SK-N-SH (cell line): ENCODE data around the gene IFT25. TPM values are rescaled to one million over a fixed set of nuclear protein-coding genes. Genes with fewer than 3 reads are reported as not detected.
A peak's percentile ranks its signal among the peaks of the same experiment; 100 is the strongest.

Experiments used
- CTCF ChIA-PET: fragments of 300-600, 350-600 bp; formaldehyde crosslinking; extraction: SDS; loops from one replicate; lab custom pipeline; 2021; lab: Yijun Ruan, JAX
- POLR2A ChIA-PET: fragments of 350-600 bp; sonication (Branson Sonifier 250); formaldehyde crosslinking; extraction: SDS; loops from one replicate; lab custom pipeline; 2020; ENCODE audit warnings: antibody characterized with exemption, inconsistent platforms; lab: Yijun Ruan, JAX
- DNase-seq: peaks from one replicate; pipeline ENCODE4 v3.0.0; 2012
- H2AFZ ChIP-seq: fragments of 200-600 bp; sonication (generic); 2 replicates; pipeline ENCODE4 v1.8.1; 2016; ENCODE audit warnings: antibody characterized with exemption, mild to moderate bottlenecking, low read depth
- H3F3A ChIP-seq: fragments of 200-600 bp; sonication (generic); replicated peaks from 2 replicates; pipeline ENCODE3; 2016; ENCODE audit warnings: antibody characterized with exemption, mild to moderate bottlenecking; ENCODE audit not compliant: insufficient read depth
- H3K27ac ChIP-seq, 2 experiments: fragments of 200-500 bp in 1 of 2; fragments of 200-600 bp in 1 of 2; sonication (Bioruptor generic) in 1 of 2; sonication (generic), shearing (Covaris generic) in 1 of 2; 2 replicates each; pipeline versions ENCODE4 v1.5.1 to v1.6.1; 2014 to 2016; ENCODE audit warnings: low read depth in 2 of 2, inconsistent platforms in 1 of 2, low read length in 1 of 2, mild to moderate bottlenecking in 1 of 2, mixed read lengths in 1 of 2
- H3K27me3 ChIP-seq: fragments of 200-600 bp; sonication (generic), shearing (Covaris generic); 2 replicates; pipeline ENCODE4 v1.6.1; 2016; ENCODE audit warnings: mixed run types; ENCODE audit not compliant: insufficient read depth
- H3K36me3 ChIP-seq, 2 experiments: fragments of 200-500 bp in 1 of 2; fragments of 200-600 bp in 1 of 2; sonication (Bioruptor generic) in 1 of 2; sonication (generic) in 1 of 2; replicated peaks in 1 of 2; 2 replicates each; pipeline versions ENCODE3 to v1.5.1; 2014 to 2016; ENCODE audit warnings: low read length in 1 of 2, mild to moderate bottlenecking in 1 of 2; ENCODE audit not compliant: insufficient read depth in 2 of 2, control insufficient read depth in 1 of 2
- H3K4me1 ChIP-seq, 2 experiments: fragments of 200-500 bp in 1 of 2; fragments of 200-600 bp in 1 of 2; sonication (Bioruptor generic) in 1 of 2; sonication (generic), shearing (Covaris generic) in 1 of 2; 2 replicates each; pipeline versions ENCODE4 v1.5.1 to v1.6.1; 2014 to 2016; ENCODE audit warnings: low read depth in 1 of 2, low read length in 1 of 2, mixed run types in 1 of 2; ENCODE audit not compliant: insufficient read depth in 2 of 2, control insufficient read depth in 1 of 2
- H3K4me2 ChIP-seq: fragments of 200-600 bp; sonication (generic), shearing (Covaris generic); 2 replicates; pipeline ENCODE4 v1.6.1; 2017; ENCODE audit warnings: mixed run types
- H3K4me3 ChIP-seq, 2 experiments: fragments of 200-500 bp in 1 of 2; fragments of 200-600 bp in 1 of 2; sonication (Bioruptor generic) in 1 of 2; sonication (generic), shearing (Covaris generic) in 1 of 2; 2 replicates each; pipeline versions ENCODE4 v1.5.1 to v1.8.1; 2014 to 2016; ENCODE audit warnings: low read depth in 2 of 2, inconsistent platforms in 1 of 2, low read length in 1 of 2, mild to moderate bottlenecking in 1 of 2, mixed read lengths in 1 of 2, moderate library complexity in 1 of 2
- H3K79me2 ChIP-seq: fragments of 200-600 bp; sonication (generic); 2 replicates; pipeline ENCODE4 v1.8.1; 2017; ENCODE audit warnings: mild to moderate bottlenecking; ENCODE audit not compliant: insufficient read depth
- H3K9ac ChIP-seq: fragments of 200-600 bp; sonication (generic); 2 replicates; pipeline ENCODE4 v1.6.1; 2017; ENCODE audit warnings: mixed run types
- H3K9me2 ChIP-seq: fragments of 200-600 bp; sonication (generic); 2 replicates; pipeline ENCODE4 v1.6.1; 2017; ENCODE audit warnings: mixed run types
- H3K9me3 ChIP-seq: fragments of 200-600 bp; sonication (generic); 2 replicates; pipeline ENCODE4 v1.6.1; 2017; ENCODE audit warnings: mixed run types, mild to moderate bottlenecking, moderate library complexity
- H4K20me1 ChIP-seq: fragments of 200-600 bp; sonication (generic); 2 replicates; pipeline ENCODE4 v1.6.1; 2017; ENCODE audit warnings: mild to moderate bottlenecking, mixed run types; ENCODE audit not compliant: insufficient read depth
- CHD2 ChIP-seq: fragments of 150-350 bp; IDR thresholded peaks from 2 replicates; pipeline ENCODE4 v1.6.1; 2018; ENCODE audit warnings: low read length; ENCODE audit not compliant: partially characterized antibody
- EP300 ChIP-seq, 2 experiments: IDR thresholded peaks; 2 replicates each; pipeline versions ENCODE4 v1.4.0 to v1.6.1; 2012; ENCODE audit warnings: borderline replicate concordance in 1 of 2, low read depth in 1 of 2, low read length in 1 of 2
- NFIC ChIP-seq: IDR thresholded peaks from 2 replicates; pipeline ENCODE4 v1.4.0; 2012; ENCODE audit warnings: borderline replicate concordance
- RFX5 ChIP-seq: IDR thresholded peaks from 2 replicates; pipeline ENCODE4 v1.6.1; 2012; ENCODE audit warnings: mild to moderate bottlenecking, improper control_type of control experiment, low read length
- SIN3A ChIP-seq: IDR thresholded peaks from 2 replicates; pipeline ENCODE4 v1.6.1; 2012; ENCODE audit warnings: low read depth, mild to moderate bottlenecking, low read length, moderate library complexity, borderline replicate concordance
- SMC3 ChIP-seq: IDR thresholded peaks from 2 replicates; pipeline ENCODE4 v1.6.1; 2012; ENCODE audit warnings: low read depth, low read length, improper control_type of control experiment
- YY1 ChIP-seq: IDR thresholded peaks from 2 replicates; pipeline ENCODE4 v1.4.0; 2012; ENCODE audit warnings: low read depth, mild to moderate bottlenecking
- WGBS: methylation state at CpG from one replicate; pipeline ENCODE4 v1.1.6; 2017; ENCODE audit warnings: low lambda C conversion rate; 5-methylcytosine and 5-hydroxymethylcytosine counted together
- polyA plus RNA-seq, 3 experiments: library from polyadenylated mRNA; depleted of rRNA; stranded (reverse); fragments of >200 nt; gene quantifications; 2 replicates each; pipeline ENCODE4 v1.2.3, GENCODE V29; 2012
- TF ChIP-seq, protein P1 (sequence below): IDR thresholded peaks from 2 replicates; pipeline ENCODE4; 2012
- TF ChIP-seq, protein P2 (sequence below): fragments of 150-350 bp; IDR thresholded peaks from 2 replicates; pipeline ENCODE4 v1.6.1; 2017; ENCODE audit warnings: antibody characterized with exemption, low read length, low read depth, borderline replicate concordance
- TF ChIP-seq, protein P3 (sequence below): IDR thresholded peaks from 2 replicates; pipeline ENCODE4 v1.6.1; 2012; ENCODE audit warnings: mild to moderate bottlenecking, low read depth, low read length, moderate library complexity

IFT25 gene
- polyA plus RNA-seq, 1 of the 3 experiments (the other 2 are of a cell fraction): 25.7 TPM

DNA sequence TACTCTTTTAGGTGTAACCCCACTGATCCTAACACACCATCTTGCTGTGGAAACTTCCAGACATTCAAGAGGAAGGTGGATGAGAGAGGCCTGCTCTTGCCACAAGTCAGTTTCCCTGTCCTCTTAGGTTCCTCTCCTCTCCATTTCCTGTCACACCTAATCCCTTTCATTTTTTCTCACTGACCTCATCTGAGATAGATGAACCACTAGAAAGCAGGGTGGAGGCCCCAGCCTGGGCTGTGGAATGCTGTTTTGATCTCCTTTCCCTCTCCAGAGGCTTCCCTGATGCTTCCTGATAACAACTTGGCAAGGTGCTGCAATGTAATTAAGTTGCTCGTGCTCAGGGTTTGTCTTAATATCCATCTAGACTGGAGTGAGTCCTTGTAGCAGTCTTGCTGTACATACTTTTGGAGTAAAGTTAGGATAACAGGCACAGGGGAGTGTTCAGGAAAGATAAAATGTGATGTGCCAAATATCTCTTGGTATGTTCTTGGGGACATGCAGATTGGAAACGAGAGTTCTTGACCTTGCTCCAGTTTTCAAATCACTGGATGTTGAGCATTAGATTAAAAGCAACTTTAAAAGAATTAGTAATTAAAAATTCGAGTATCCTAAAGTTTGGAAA, 11.8 kb upstream of the IFT25 start:
- Histone ChIP-seq H3K4me3 (no peak overlapping the region), H3K27me3 (no peaks in the 10 kb centered on the region), H3K4me1 (peaks cover 4 to 8% of the 10 kb centered on the region in 2 experiments; a peak in 3 of 4 replicates), H3K79me2 (peaks cover 33% of the 10 kb centered on the region), H2AFZ (no peak overlapping the region), H3K27ac (peak overlapping the region; percentile 30 to 62; a peak in 3 of 4 replicates), H3K4me2 (peak overlapping the region; percentile 45), H4K20me1 (no peaks in the 10 kb centered on the region), H3F3A (peaks cover 11% of the 10 kb centered on the region), H3K9me2 (no peaks in the 10 kb centered on the region), H3K36me3 (peaks cover 53 to 64% of the 10 kb centered on the region in 2 experiments), H3K9me3 (no peaks in the 10 kb centered on the region), H3K9ac (peak overlapping the region; percentile 40)
- no peak for DNase-seq
- TF ChIP-seq NFIC (peak; percentile 22; the same call in 1 of the 2 replicates), SIN3A (no peak), RFX5 (no peak)
- TF ChIP-seq, protein P1, sequence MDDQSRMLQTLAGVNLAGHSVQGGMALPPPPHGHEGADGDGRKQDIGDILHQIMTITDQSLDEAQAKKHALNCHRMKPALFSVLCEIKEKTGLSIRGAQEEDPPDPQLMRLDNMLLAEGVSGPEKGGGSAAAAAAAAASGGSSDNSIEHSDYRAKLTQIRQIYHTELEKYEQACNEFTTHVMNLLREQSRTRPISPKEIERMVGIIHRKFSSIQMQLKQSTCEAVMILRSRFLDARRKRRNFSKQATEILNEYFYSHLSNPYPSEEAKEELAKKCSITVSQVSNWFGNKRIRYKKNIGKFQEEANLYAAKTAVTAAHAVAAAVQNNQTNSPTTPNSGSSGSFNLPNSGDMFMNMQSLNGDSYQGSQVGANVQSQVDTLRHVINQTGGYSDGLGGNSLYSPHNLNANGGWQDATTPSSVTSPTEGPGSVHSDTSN: no peak
- 61% methylated on average over 3 of the region's 3 CpGs for WGBS
- ChIA-PET POLR2A (interaction anchor here (2.2 kb wide), 1 partner anchor 11 kb away, joined by 4 read pairs; the partner anchor contains the start of genes IFT25 and LRRC42), CTCF (interaction anchor here (1.0 to 3.3 kb wide), 5 partner anchors 8 to 96 kb away, joined by 3 to 60 read pairs (median 12); partner anchors contain the start of genes IFT25 and LRRC42)

DNA sequence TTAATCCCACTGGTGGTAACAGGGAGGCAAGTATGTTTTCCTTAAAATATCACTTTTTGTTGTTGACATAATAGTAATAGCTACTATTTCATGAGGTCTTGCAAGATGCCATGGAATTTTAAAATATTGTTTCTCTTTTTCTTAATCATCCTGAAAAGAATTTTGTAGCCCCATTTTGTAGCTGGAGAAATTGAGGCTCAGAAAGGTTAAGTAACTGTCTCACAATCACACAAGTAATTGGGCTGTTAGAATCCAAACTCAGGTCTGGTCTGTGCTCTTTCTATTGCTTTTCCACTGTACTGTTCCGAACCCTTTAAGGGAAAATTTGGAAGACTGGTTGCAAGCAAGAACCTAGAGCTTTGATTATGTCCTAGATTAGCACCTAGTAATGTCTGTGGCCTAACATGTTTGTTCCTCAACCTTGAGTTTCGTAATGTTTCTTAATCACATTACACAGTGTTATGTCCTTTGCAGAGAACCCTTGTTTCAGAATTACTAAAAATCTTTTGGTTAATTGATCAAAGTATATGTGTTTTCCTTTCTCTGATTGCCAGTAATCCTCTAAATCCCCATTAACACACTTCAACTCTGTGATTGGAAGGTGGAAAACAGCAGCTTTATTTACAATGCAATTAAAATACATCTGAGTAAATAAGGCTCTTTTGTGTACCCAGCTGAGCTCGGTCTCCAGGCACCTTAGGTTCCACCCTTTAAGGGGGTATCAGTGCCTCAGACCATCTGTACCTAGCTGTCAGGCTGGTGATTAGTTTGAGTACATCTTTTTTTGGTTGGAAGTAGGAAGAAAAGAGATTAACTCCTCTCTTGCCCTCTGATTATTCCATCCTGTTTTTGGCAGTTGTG, 11.0 kb upstream of the IFT25 start:
- no peaks in the 10 kb centered on the region for H3K9me2 ChIP-seq
- no peak overlapping the region for H2AFZ ChIP-seq
- no peak overlapping the region for H3K4me3 ChIP-seq
- peaks cover 39% of the 10 kb centered on the region for H3K79me2 ChIP-seq
- POLR2A ChIA-PET: no interaction called here
- peaks cover 4 to 15% of the 10 kb centered on the region in 2 experiments; a peak in 3 of 4 replicates for H3K4me1 ChIP-seq
- H4K20me1 ChIP-seq: no peaks in the 10 kb centered on the region
- TF ChIP-seq SIN3A: no peak
- no peak for TF ChIP-seq SMC3
- no peak for TF ChIP-seq EP300 (IDR thresholded peaks at IDR 0.05; ENCODE audit: borderline replicate concordance in 1 of 2, low read depth in 1 of 2, low read length in 1 of 2)
- TF ChIP-seq, protein P2, sequence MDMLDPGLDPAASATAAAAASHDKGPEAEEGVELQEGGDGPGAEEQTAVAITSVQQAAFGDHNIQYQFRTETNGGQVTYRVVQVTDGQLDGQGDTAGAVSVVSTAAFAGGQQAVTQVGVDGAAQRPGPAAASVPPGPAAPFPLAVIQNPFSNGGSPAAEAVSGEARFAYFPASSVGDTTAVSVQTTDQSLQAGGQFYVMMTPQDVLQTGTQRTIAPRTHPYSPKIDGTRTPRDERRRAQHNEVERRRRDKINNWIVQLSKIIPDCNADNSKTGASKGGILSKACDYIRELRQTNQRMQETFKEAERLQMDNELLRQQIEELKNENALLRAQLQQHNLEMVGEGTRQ: no peak
- TF ChIP-seq, protein P3, sequence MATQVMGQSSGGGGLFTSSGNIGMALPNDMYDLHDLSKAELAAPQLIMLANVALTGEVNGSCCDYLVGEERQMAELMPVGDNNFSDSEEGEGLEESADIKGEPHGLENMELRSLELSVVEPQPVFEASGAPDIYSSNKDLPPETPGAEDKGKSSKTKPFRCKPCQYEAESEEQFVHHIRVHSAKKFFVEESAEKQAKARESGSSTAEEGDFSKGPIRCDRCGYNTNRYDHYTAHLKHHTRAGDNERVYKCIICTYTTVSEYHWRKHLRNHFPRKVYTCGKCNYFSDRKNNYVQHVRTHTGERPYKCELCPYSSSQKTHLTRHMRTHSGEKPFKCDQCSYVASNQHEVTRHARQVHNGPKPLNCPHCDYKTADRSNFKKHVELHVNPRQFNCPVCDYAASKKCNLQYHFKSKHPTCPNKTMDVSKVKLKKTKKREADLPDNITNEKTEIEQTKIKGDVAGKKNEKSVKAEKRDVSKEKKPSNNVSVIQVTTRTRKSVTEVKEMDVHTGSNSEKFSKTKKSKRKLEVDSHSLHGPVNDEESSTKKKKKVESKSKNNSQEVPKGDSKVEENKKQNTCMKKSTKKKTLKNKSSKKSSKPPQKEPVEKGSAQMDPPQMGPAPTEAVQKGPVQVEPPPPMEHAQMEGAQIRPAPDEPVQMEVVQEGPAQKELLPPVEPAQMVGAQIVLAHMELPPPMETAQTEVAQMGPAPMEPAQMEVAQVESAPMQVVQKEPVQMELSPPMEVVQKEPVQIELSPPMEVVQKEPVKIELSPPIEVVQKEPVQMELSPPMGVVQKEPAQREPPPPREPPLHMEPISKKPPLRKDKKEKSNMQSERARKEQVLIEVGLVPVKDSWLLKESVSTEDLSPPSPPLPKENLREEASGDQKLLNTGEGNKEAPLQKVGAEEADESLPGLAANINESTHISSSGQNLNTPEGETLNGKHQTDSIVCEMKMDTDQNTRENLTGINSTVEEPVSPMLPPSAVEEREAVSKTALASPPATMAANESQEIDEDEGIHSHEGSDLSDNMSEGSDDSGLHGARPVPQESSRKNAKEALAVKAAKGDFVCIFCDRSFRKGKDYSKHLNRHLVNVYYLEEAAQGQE: no peak
- TF ChIP-seq CHD2: no peak
- TF ChIP-seq YY1: no peak
- H3K27me3 ChIP-seq: no peaks in the 10 kb centered on the region
- peaks cover 13% of the 10 kb centered on the region for H3F3A ChIP-seq
- peak overlapping the region; percentile 40 for H3K9ac ChIP-seq
- H3K4me2 ChIP-seq: peak overlapping the region; percentile 45
- no peak for DNase-seq
- peak overlapping the region; percentile 30 to 62; a peak in 3 of 4 replicates for H3K27ac ChIP-seq
- peaks cover 53 to 63% of the 10 kb centered on the region in 2 experiments for H3K36me3 ChIP-seq
- 93% methylated on average over 3 of the region's 3 CpGs for WGBS
- CTCF ChIA-PET: interaction anchor here (1.0 to 1.7 kb wide), 3 partner anchors 8 to 96 kb away, joined by 3 to 9 read pairs (median 5); no protein-coding TSS in a partner anchor
- no peaks in the 10 kb centered on the region for H3K9me3 ChIP-seq
